Upper lobe of left lung (tissue), 6 donors: ENCODE data around the gene DPP6. TPM values are rescaled to one million over a fixed set of nuclear protein-coding genes. Genes with fewer than 3 reads are reported as not detected.

Experiments
- ATAC-seq, 2 donors: fragments of 200-7000 bp; cut with Tn5 transposase; one replicate each; pipeline ENCODE4 v1.9.1; 2022; ENCODE audit warnings: mild to moderate bottlenecking in 2 of 2, moderate library complexity in 2 of 2; ENCODE audit not compliant: low FRiP score in 2 of 2
- DNase-seq, 2 donors: peaks; one replicate each; pipeline ENCODE4 v3.0.0-alpha.2; 2019 to 2020
- H3K27ac ChIP-seq, 4 donors: fragments of 200-600 bp; sonication (generic); one replicate each; pipeline ENCODE4 v1.5.1; 2016 to 2019
- H3K27me3 ChIP-seq, 4 donors: fragments of 200-600 bp; sonication (generic); one replicate each; pipeline ENCODE4 v1.5.1; 2017 to 2019
- H3K36me3 ChIP-seq, 4 donors: fragments of 200-600 bp; sonication (generic); one replicate each; pipeline ENCODE4 v1.5.1; 2016 to 2019
- H3K4me1 ChIP-seq, 4 donors: fragments of 200-600 bp; sonication (generic); one replicate each; pipeline ENCODE4 v1.5.1; 2018 to 2019
- H3K4me3 ChIP-seq, 4 donors: fragments of 200-600 bp; sonication (generic); one replicate each; pipeline ENCODE4 v1.5.1; 2017 to 2019; ENCODE audit warnings: mild to moderate bottlenecking in 2 of 4, moderate library complexity in 1 of 4
- H3K9me3 ChIP-seq, 4 donors: fragments of 200-600 bp; sonication (generic); one replicate each; pipeline ENCODE4 v1.5.1; 2018 to 2019
- CTCF ChIP-seq, 6 experiments: fragments of 450-650 bp in 4 of 6; fragments of 200-600 bp in 2 of 6; sonication (generic) in 2 of 6; IDR thresholded peaks; one replicate each; pipeline ENCODE4 v1.5.1; 2016 to 2019; ENCODE audit warnings: antibody characterized with exemption in 6 of 6
- EP300 ChIP-seq, 4 donors: sonication (generic); formaldehyde crosslinking; IDR thresholded peaks; one replicate each; pipeline ENCODE4 v1.5.1; 2017; ENCODE audit warnings: antibody characterized with exemption in 4 of 4, control low read depth in 2 of 4
- POLR2A ChIP-seq, 4 donors: fragments of 450-650 bp; IDR thresholded peaks; one replicate each; pipeline ENCODE4 v1.5.1; 2016 to 2017; ENCODE audit warnings: antibody characterized with exemption in 4 of 4, mild to moderate bottlenecking in 2 of 4
- POLR2AphosphoS5 ChIP-seq, 2 donors: sonication (generic); formaldehyde crosslinking; IDR thresholded peaks; one replicate each; pipeline ENCODE4 v1.5.1; 2017; ENCODE audit warnings: antibody characterized with exemption in 2 of 2
- WGBS, 2 donors: methylation state at CpG; one replicate each; pipeline ENCODE4 v1.1.5; 2017 to 2018; 5-methylcytosine and 5-hydroxymethylcytosine counted together
- total RNA-seq, 6 donors: library from RNA; depleted of rRNA in 4 of 6; stranded (reverse); fragments of >200 nt in 4 of 6; gene quantifications; one replicate each; pipeline versions ENCODE4 v1.1.0 to v1.2.1, GENCODE V29; 2016 to 2021
- donor health status: DM: no; HTN: no; CAD: no; lungs with moderate emphysema.
- donor health status: DM: no; HTN: yes; CAD: no; lungs with severe emphysema.

The DPP6 gene
- total RNA-seq, 6 donors from 2014 or later = 0.49 to 3.1 (median 0.86) TPM; not detected in 2

- no peak for DNase-seq
- no peaks in the 10 kb centered on the region for H3K4me1 ChIP-seq
- H3K27me3 ChIP-seq = no peaks in the 10 kb centered on the region
- TF ChIP-seq EP300 (IDR thresholded peaks at IDR 0.05) (no peak), POLR2A (IDR thresholded peaks at IDR 0.05) (no peak), POLR2AphosphoS5 (IDR thresholded peaks at IDR 0.05) (no peak), CTCF (IDR thresholded peaks at IDR 0.05) (no peak)
- no peaks in the 10 kb centered on the region for H3K36me3 ChIP-seq
- WGBS, 2 donors = 82 to 84% methylated on average over 9 of the region's 9 CpGs
- no peak overlapping the region for H3K4me3 ChIP-seq
- ATAC-seq = no peak
- H3K27ac ChIP-seq = no peak overlapping the region
- no peaks in the 10 kb centered on the region for H3K9me3 ChIP-seq
Observed at GRCh38 chr7:154856733-154857132, 804.5 kb downstream of the DPP6 start.

GRCh38 chr7:154857240-154857639 lies 805.0 kb downstream of the DPP6 start:
- TF ChIP-seq EP300 (IDR thresholded peaks at IDR 0.05) (no peak), POLR2AphosphoS5 (IDR thresholded peaks at IDR 0.05) (no peak), POLR2A (IDR thresholded peaks at IDR 0.05) (no peak), CTCF (IDR thresholded peaks at IDR 0.05) (no peak)
- WGBS, 2 donors = 76 to 90% methylated on average over 2 to 3 of the region's 3 CpGs
- Histone ChIP-seq H3K27ac (no peak overlapping the region), H3K9me3 (no peaks in the 10 kb centered on the region), H3K4me1 (no peaks in the 10 kb centered on the region), H3K27me3 (no peaks in the 10 kb centered on the region), H3K36me3 (no peaks in the 10 kb centered on the region), H3K4me3 (no peak overlapping the region)
- ATAC-seq (no peak), DNase-seq (no peak)

- no peak for ATAC-seq
- DNase-seq = no peak
- no peaks in the 10 kb centered on the region for H3K27me3 ChIP-seq
- H3K9me3 ChIP-seq = no peaks in the 10 kb centered on the region
- no peak overlapping the region for H3K4me3 ChIP-seq
- no peak for TF ChIP-seq POLR2AphosphoS5 (IDR thresholded peaks at IDR 0.05)
- no peak for TF ChIP-seq EP300 (IDR thresholded peaks at IDR 0.05)
- no peak overlapping the region for H3K27ac ChIP-seq
- H3K4me1 ChIP-seq = no peaks in the 10 kb centered on the region
- no peaks in the 10 kb centered on the region for H3K36me3 ChIP-seq
- WGBS, 2 donors = 90 to 91% methylated on average over 26 of the region's 27 CpGs
Observed at GRCh38 chr7:154857728-154858681, 805.8 kb downstream of the DPP6 start.

GRCh38 chr7:154858836-154859537 lies 806.8 kb downstream of the DPP6 start:
- peak in 1 of 2 donors; percentile 53 for DNase-seq
- H3K4me3 ChIP-seq = no peak overlapping the region
- no peaks in the 10 kb centered on the region for H3K9me3 ChIP-seq
- TF ChIP-seq POLR2A (IDR thresholded peaks at IDR 0.05) (no peak), EP300 (IDR thresholded peaks at IDR 0.05) (no peak), CTCF (IDR thresholded peaks at IDR 0.05) (no peak), POLR2AphosphoS5 (IDR thresholded peaks at IDR 0.05) (no peak)
- peak in 1 of 2 donors; percentile 4 for ATAC-seq
- 94% methylated on average over 12 of the region's 19 CpGs for WGBS, 2 donors
- H3K36me3 ChIP-seq = no peaks in the 10 kb centered on the region
- no peak overlapping the region for H3K27ac ChIP-seq
- no peaks in the 10 kb centered on the region for H3K4me1 ChIP-seq
- no peaks in the 10 kb centered on the region for H3K27me3 ChIP-seq
